Colonic mucosa (tissue), 4 donors: ENCODE measurements around the gene TLL2. TPM values are rescaled to one million over a fixed set of nuclear protein-coding genes. Genes with fewer than 3 reads are reported as not detected.

Source experiments
- DNase-seq: peaks from one replicate; pipeline ENCODE4 v3.0.0-alpha.2; 2020
- H3K27ac ChIP-seq: fragments of 200-600 bp; one replicate; pipeline ENCODE4 v1.8.0; 2021
- H3K27me3 ChIP-seq: fragments of 200-600 bp; one replicate; pipeline ENCODE4 v1.8.0; 2021
- H3K36me3 ChIP-seq: fragments of 200-600 bp; one replicate; pipeline ENCODE4 v1.8.0; 2021
- H3K4me1 ChIP-seq: fragments of 200-600 bp; one replicate; pipeline ENCODE4 v1.8.0; 2021; ENCODE audit warnings: mild to moderate bottlenecking
- H3K4me3 ChIP-seq: fragments of 200-600 bp; one replicate; pipeline ENCODE4 v1.8.0; 2021
- H3K9ac ChIP-seq, 2 donors: one replicate each; pipeline ENCODE4 v1.7.0; 2013; ENCODE audit warnings: control low read depth in 2 of 2, low read depth in 2 of 2, low read length in 2 of 2
- H3K9me3 ChIP-seq: fragments of 200-600 bp; one replicate; pipeline ENCODE4 v1.8.0; 2021
- intact Hi-C: fragments of 100-400 bp; cut with DNase I; formaldehyde crosslinking; loops from one replicate; pipeline ENCODE4 v1.14.1; 2022
- total RNA-seq, 2 donors: library from RNA; stranded (reverse); fragmentation: NEBNext Ultra II Directional in 1 of 2; extraction: Animal tissue kit (Norgen Biotek cat#: 25700) in 1 of 2; gene quantifications; one replicate each; pipeline ENCODE4 v1.2.1, GENCODE V29; 2021
- TF ChIP-seq, protein P1 (sequence below): fragments of 200-600 bp; IDR thresholded peaks from one replicate; pipeline ENCODE4 v1.8.0; 2022; ENCODE audit warnings: antibody characterized with exemption, mild to moderate bottlenecking
- donor health status: healthy.
- donor health status: DM: no; HTN: no; CAD: no.
- donor health status: DM: no; HTN: no; CAD: no.

TLL2 gene
- total RNA-seq, 2 donors from 2014 or later: 0.30 to 0.45 TPM

DNA sequence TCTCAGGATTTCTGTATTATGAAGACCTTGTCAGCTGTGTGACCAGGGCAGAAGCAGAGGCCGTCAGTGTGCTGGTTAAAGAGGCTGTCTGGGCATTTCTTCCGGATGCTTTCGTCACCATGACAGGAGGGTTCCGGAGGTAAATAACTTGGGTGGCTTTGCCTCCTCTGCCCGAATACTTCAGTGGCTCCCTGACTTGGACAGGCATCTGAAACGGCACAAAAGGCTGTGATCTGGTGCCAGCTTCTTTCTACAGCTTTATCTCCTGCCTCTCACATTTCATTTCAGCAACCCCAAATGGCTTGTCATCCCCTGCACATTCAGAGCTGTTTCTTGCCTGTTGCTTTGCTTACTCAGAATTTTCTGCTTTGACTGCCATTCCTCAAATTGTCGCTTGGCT is 186.3 kb downstream of the TLL2 start:
- Histone ChIP-seq H3K27me3 (no peaks in the 10 kb centered on the region), H3K4me3 (no peak overlapping the region), H3K27ac (no peak overlapping the region), H3K9me3 (no peaks in the 10 kb centered on the region), H3K9ac (no peak overlapping the region), H3K36me3 (no peaks in the 10 kb centered on the region), H3K4me1 (no peaks in the 10 kb centered on the region)
- intact Hi-C loops: no loop called here
- TF ChIP-seq, protein P1, sequence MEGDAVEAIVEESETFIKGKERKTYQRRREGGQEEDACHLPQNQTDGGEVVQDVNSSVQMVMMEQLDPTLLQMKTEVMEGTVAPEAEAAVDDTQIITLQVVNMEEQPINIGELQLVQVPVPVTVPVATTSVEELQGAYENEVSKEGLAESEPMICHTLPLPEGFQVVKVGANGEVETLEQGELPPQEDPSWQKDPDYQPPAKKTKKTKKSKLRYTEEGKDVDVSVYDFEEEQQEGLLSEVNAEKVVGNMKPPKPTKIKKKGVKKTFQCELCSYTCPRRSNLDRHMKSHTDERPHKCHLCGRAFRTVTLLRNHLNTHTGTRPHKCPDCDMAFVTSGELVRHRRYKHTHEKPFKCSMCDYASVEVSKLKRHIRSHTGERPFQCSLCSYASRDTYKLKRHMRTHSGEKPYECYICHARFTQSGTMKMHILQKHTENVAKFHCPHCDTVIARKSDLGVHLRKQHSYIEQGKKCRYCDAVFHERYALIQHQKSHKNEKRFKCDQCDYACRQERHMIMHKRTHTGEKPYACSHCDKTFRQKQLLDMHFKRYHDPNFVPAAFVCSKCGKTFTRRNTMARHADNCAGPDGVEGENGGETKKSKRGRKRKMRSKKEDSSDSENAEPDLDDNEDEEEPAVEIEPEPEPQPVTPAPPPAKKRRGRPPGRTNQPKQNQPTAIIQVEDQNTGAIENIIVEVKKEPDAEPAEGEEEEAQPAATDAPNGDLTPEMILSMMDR: no peak
- no peak for DNase-seq

DNA sequence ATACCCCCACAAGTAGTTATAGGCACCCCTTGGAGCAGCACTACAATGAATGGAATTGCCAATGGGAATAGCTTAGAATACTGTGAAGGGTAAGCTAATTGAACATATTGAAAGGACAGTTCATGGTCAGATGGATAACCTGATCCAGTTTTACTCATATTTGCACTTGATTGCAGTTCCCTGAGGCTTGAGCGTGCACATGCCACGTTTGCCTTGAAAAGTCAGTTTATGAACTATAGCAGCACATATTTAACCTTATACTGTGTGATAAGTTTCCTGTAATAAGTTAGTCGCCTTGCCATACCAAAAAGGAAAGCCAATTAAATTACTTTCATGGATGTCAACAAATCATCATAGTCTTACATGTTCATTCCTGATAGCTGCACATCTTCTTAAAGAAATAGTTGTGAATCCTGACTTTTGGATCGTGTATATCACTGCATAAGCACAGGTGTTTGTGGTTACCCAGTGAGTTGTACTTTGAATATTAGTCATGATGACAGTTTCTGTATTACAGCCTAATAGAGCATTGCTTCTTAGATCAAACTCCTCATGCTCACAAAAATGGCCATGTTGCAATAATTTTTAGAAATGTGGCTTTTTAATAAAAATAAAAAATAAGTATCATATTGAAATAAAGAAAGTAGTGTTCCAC is 187.9 kb downstream of the TLL2 start:
- intact Hi-C loops: no loop called here
- Histone ChIP-seq H3K27me3 (no peaks in the 10 kb centered on the region), H3K4me1 (no peaks in the 10 kb centered on the region), H3K9me3 (no peaks in the 10 kb centered on the region), H3K36me3 (no peaks in the 10 kb centered on the region), H3K9ac (no peak overlapping the region), H3K4me3 (no peak overlapping the region), H3K27ac (no peak overlapping the region)
- TF ChIP-seq, protein P1: no peak
- DNase-seq: no peak

DNA sequence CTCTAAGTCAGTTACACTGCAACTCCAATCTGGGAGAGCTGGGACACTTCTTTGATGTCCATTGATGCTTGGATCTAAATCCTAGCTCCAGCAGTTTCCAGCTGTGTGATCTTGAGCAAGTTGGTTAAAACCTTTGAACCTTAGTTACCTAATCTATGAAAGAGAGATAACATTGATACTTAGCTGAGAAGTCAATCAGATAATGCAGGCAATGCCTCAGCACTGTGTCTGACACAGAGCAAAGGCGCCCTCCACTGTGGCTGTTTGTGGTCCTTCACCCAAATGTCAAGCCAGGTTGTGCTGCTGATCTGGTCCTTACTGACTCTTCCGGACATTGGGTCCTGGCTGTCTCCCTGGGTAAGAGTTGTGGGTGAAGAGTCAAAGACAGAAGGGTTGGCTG is 189.3 kb downstream of the TLL2 start:
- H3K4me1 ChIP-seq: no peaks in the 10 kb centered on the region
- DNase-seq: no peak
- H3K4me3 ChIP-seq: no peak overlapping the region
- no peak overlapping the region for H3K27ac ChIP-seq
- H3K9ac ChIP-seq: no peak overlapping the region
- no peaks in the 10 kb centered on the region for H3K27me3 ChIP-seq
- no peaks in the 10 kb centered on the region for H3K9me3 ChIP-seq
- intact Hi-C loops: no loop called here
- H3K36me3 ChIP-seq: no peaks in the 10 kb centered on the region
- TF ChIP-seq, protein P1: no peak

DNA sequence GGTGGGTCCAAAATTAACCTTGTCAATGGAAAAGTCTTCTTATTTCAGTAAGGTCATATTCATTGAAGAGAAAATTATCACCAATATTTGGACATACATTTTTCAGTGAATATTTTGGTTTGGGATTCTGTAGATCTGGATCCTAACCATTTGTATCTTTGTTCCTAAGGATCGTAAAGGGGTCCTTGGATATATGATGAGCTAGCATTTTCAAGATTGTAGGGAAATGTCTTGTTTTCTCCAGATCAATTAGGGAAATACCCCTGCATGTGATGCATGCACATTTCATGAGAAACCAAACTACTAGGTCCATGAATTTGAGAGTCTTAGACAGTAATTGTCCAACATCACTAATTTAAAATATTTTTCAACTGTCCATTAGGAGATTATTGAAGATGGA is 191.5 kb downstream of the TLL2 start:
- H3K9me3 ChIP-seq: no peaks in the 10 kb centered on the region
- no peak overlapping the region for H3K27ac ChIP-seq
- no peaks in the 10 kb centered on the region for H3K36me3 ChIP-seq
- no peaks in the 10 kb centered on the region for H3K27me3 ChIP-seq
- no peak overlapping the region for H3K9ac ChIP-seq
- intact Hi-C loops: no loop called here
- H3K4me3 ChIP-seq: no peak overlapping the region
- H3K4me1 ChIP-seq: no peaks in the 10 kb centered on the region
- DNase-seq: no peak
- TF ChIP-seq, protein P1: no peak

DNA sequence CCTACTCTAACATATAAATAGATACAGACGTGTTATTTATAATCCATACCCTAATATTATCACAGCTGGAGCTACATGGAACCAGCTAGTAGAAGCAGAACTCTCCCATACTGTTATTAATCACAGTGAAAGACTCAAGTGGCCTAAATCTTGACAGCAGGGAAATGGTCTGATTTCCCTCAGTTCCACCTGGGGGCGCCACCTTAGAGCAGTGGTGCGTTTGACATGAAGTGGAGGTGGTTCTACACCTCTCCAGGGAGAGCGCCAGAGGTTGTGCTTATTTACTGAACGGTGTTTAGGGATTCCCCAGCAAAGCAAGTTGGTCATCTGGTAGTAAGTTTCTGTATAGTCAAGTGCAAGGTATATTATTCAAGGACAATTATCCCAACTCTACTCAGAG is 191.9 kb downstream of the TLL2 start:
- H3K9ac ChIP-seq: no peak overlapping the region
- intact Hi-C loops: no loop called here
- no peak for DNase-seq
- H3K27ac ChIP-seq: no peak overlapping the region
- no peaks in the 10 kb centered on the region for H3K4me1 ChIP-seq
- H3K27me3 ChIP-seq: no peaks in the 10 kb centered on the region
- no peaks in the 10 kb centered on the region for H3K36me3 ChIP-seq
- no peaks in the 10 kb centered on the region for H3K9me3 ChIP-seq
- H3K4me3 ChIP-seq: no peak overlapping the region
- TF ChIP-seq, protein P1: no peak
